Fibroblast of skin of back (primary cell): Measurements from ENCODE around the gene IGFBP1. TPM values are rescaled to one million over a fixed set of nuclear protein-coding genes. Genes with fewer than 3 reads are reported as not detected.
A peak's percentile ranks its signal among the peaks of the same experiment; 100 is the strongest.
"Not testable (repeated sequence)": the region's sequence is repeated elsewhere in the genome, so short reads cannot be mapped to it uniquely, and the experiment has no call there.

Source experiments
- DNase-seq: peaks from one replicate; pipeline ENCODE4 v3.0.0-alpha.2; 2013
- polyA plus RNA-seq, 2 experiments: library from polyadenylated mRNA; unstranded; fragments of 120-200 nt; gene quantifications; one replicate each; pipeline ENCODE4 v1.2.1, GENCODE V29; 2013; ENCODE audit not compliant: insufficient read length in 2 of 2

IGFBP1 gene
- 1.3 TPM for polyA plus RNA-seq (2013, experiment 1 of 2; ENCODE audit: insufficient read length)
- not detected for polyA plus RNA-seq (2013, experiment 2 of 2; ENCODE audit: insufficient read length)

DNA sequence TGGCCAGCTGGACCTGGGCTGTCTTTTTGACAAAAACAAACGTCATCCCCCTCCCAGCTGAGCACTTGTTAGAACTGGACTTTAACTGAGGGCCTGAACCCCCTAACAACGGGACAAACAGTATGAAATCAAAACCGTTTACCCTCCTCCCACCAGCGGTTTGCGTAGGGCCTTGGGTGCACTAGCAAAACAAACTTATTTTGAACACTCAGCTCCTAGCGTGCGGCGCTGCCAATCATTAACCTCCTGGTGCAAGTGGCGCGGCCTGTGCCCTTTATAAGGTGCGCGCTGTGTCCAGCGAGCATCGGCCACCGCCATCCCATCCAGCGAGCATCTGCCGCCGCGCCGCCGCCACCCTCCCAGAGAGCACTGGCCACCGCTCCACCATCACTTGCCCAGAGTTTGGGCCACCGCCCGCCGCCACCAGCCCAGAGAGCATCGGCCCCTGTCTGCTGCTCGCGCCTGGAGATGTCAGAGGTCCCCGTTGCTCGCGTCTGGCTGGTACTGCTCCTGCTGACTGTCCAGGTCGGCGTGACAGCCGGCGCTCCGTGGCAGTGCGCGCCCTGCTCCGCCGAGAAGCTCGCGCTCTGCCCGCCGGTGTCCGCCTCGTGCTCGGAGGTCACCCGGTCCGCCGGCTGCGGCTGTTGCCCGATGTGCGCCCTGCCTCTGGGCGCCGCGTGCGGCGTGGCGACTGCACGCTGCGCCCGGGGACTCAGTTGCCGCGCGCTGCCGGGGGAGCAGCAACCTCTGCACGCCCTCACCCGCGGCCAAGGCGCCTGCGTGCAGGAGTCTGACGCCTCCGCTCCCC is at the start of gene IGFBP1:
TSS of gene IGFBP1 (plus strand) at position 304 of the 808 bp plus-strand sequence. CDS start at position 469, 165 bp downstream.
- peak; percentile 30 for DNase-seq

DNA sequence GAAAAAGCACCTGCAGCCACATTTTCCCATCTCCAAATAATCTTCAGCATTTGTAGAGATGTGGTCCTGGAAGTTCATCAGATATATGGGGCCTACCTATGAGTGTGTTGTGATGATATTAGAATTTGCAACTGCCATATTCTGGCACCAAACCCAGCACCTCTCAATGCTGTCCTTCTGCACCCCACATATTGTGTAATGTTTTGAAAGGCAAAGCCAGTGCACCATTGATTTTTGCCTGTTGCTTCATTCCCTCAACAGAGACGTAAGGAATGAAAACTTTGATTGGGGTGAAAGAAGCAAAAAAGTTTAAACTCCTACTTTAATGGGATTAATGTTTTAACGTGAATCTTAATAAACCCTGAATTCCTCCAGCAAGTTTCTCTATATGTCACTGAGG is 49.4 kb upstream of the IGFBP1 start:
- DNase-seq: not testable (repeated sequence)

DNA sequence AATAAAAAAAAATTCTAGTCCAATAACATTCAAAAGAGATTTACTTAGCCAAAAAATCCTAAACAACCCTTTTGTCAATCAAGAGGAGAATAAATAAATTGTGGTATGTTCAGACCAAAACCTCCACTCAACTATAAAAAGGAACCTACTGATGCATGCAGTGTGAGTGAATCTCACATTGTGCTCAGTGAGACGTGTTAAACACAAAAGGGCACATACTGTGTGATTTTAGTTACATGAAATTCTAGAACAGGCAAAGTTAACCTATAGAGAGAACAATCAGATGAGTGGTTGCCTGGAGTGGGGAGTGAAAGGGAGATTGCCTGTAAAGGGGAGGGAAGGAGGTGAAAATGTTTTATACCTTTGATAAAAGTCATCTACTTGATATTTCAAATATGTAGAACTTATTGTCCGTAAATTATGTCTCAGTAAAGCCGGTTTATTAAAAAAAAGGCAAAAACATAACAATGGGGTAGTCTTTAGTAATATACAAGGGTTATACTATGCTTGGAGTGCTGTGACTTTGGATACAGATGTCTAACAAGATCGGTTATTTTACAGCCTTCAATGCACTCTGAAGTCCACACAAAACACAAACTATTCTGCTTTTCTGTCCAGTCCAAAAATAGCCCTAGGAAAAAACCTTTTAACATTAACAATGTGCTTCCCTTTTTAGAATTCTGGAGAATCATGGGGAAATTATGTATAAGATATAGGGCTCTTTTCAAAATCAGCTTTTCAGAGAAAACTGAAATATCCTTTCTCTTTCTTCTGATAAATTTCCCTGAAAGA is 46.2 kb upstream of the IGFBP1 start:
- not testable (repeated sequence) for DNase-seq

DNA sequence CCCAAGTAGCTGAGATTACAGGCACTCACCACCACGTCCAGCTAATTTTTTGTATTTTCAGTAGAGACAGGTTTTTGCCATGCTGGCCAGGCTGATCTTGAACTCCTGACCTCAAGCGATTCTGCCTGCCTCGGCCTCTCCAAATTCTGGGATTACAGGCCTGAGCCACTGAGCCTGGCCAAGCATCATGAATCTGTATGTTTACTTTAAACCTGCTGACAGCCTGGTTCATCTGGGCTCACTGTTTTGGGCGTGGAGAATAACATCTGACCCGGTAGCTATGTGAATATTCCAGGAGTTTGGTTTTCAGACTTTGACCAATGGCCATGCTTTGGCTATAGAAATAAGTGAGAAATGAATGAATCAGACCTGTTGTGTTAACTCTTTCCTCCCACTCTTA is 41.8 kb upstream of the IGFBP1 start:
- DNase-seq: not testable (repeated sequence)

DNA sequence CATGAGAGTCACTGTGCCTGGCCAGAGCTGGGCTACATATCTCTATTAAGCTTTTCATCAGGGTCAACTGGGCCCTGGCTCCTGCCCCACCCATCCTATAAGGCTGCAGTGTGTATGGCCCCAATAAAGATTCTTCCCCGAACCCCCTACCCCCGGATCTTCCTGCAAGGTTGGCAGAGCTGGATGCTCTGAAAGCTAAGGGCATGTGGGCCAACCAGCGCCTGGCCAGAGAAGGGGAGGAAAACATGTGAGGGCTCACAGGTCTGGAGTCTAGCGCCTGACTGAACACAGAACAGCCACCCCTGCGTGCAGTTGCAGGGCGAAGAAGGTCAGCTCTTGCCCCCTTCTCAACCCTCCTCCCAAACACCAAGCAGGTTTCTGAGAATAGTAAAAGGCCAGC is 39.6 kb upstream of the IGFBP1 start:
- DNase-seq: not testable (repeated sequence)

DNA sequence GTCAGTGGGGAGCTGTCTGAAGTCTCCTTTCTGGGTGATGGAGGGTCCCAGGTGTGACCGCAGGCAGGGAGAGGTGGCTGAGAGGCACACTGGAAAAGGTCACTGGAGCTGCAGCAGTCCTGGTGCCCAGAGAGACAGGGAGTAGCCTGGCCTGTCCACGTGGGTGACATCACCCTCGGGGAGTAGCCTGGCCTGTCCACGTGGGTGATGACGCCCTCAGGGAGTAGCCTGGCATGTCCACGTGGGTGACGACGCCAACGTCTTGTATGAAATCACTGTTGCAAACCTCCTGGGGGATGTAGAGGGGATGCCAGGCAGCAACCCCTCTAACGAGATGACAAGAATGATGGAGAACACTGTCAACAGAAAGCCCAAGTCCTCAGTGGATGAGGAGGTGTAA is 35.3 kb upstream of the IGFBP1 start:
- not testable (repeated sequence) for DNase-seq

DNA sequence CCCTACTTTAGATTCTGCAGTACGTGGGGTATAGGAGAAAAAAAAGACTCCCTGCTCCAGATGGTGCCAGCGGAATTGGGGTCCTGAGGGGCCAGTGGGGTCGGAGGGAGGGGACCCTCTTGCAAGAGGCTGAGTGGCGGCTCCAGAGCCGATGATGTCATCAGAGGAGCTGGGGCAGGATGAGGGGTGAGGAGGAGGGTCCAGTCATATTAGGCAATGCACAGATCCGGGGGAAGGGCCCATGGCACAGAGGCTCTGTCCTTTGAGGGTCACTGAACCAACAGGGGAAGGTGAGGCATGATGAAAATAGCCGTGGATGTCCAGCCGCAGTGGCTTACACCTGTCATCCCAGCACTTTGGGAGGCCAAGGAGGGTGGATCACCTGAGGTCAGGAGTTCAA is 34.8 kb upstream of the IGFBP1 start:
- not testable (repeated sequence) for DNase-seq

DNA sequence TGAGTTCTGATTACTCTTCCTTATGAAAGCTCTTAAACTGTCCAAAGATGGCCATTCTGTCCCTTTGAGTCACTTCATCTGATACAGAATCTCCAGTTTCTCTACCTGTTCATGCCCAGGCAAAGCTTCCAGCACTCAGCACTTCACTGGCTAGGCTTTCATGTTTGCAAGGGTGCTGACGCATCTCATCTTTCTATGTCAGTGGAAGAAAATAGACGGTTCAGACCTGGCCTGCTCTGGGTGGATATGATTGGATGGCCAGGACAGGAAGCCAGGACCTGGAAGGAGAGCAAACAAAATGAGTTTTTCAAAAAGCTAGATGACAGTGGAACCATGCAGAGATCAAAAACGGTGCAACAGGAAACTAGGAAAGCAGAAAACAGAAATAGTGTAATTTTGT is 32.6 kb upstream of the IGFBP1 start:
- DNase-seq: not testable (repeated sequence)

DNA sequence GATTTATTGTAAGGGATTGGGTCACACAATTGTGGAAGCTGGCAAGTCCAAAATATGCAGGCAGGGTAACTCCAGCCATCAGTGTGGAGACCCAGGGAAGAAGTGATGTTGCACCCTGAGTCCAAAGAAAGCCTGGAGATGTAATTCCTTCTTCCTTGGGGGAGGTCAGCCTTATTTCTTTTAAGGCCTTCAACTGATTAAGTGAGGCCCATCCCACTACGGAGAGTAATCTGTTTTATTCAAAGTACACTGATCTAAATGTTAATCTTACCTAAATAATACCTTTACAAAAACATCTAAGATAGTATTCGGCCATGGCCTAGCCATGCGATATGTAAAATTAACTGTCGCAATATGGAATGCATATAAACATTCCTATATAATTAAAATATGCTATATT is 31.4 kb upstream of the IGFBP1 start:
- not testable (repeated sequence) for DNase-seq

DNA sequence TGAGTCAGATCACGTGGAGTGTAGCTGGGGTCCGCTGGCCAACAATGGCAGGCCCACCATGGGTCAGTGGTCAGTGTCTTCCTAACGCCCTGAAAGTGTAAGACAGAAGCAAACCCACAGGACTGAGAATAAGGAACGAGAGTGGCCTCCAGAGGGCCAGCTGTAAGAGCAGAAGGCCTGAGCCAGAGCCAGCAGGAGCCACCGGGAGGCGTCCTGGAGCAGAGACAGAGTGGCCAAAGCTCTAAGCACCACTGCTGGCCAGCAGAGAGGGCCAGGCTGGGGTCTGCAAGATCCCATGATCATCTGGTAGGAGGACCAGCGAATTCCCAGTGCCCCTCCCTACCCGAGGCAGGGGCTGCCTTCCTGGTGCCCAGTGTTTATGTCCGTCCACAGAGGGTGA is 24.6 kb upstream of the IGFBP1 start:
- no peak for DNase-seq

DNA sequence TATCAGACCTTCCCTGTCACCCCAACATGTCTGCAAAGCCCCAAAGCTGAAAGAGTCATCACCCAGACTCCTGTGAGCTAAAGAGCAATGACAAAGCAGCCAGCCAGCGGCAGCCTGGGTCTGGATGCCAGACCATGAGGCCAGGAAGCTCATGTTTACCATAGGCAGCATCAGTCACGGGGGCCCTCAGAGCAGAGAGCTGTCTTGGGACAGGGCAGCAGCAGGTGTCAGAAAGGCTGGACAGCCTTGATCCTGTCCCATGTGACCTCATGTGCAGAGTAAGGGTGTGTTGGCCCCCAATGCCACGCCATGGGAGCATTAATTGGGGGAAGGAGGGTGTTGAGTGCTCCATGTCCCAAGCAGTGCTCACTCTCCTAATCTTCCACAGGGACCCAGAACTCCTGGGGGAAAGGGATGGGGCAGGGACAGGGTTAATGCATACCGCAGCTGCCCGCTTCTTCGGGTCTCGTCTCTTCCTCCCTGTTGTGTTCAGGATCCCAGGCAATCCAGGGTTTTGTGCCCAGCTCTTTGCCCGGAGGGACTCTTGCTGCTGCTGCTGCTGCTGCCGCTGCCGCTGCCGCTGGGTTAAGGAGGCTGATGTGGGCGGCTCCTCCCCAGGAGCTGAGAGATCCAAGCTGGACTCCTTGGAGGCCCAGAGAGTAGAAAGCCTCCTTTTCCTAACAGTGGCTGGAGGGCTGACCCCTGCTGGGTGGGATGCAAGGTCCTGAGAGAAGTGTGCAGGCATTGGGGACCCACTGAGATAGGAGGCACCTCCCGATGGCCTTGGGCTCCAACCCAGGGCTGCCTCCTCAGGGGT is 22.5 kb upstream of the IGFBP1 start:
- DNase-seq: peak; percentile 23

DNA sequence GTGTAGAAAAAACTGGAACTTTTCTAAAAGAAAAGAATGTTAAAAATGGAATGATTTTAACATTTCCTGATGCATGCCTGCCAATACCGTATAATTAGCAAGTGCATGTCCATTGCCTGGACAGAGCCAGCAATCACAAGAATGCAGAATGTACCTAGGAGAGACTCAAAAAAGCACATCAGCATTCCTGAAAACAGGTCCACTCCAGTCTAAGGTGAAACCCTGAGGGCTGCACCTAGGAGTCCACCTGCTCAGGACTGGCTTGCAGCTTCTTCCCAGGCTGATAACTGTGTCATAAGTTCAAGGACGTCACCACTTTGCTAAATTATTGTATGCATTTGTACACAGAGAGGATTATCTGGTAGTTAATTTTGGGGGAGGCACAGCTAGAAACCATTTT is 20.8 kb upstream of the IGFBP1 start:
- no peak for DNase-seq

DNA sequence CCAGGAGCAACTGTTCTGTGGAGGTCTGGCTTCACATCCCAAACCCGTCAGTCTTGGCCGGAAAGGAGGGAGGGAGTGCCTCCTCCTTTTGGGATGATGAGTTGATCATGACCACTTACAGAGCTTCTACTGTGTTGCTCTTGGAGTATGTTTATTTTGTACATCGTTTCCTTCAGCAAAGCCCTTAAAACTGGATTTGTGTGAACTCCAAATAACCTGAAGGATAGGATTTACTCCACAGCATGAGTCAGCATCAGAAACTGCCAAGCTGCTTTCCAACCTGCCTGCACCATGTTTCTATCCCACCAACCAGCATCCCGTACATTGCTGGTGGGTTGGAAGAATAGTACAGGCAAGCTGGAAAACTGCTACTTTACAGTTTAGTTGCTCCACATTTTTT is 18.9 kb upstream of the IGFBP1 start:
- peak; percentile 36 for DNase-seq

DNA sequence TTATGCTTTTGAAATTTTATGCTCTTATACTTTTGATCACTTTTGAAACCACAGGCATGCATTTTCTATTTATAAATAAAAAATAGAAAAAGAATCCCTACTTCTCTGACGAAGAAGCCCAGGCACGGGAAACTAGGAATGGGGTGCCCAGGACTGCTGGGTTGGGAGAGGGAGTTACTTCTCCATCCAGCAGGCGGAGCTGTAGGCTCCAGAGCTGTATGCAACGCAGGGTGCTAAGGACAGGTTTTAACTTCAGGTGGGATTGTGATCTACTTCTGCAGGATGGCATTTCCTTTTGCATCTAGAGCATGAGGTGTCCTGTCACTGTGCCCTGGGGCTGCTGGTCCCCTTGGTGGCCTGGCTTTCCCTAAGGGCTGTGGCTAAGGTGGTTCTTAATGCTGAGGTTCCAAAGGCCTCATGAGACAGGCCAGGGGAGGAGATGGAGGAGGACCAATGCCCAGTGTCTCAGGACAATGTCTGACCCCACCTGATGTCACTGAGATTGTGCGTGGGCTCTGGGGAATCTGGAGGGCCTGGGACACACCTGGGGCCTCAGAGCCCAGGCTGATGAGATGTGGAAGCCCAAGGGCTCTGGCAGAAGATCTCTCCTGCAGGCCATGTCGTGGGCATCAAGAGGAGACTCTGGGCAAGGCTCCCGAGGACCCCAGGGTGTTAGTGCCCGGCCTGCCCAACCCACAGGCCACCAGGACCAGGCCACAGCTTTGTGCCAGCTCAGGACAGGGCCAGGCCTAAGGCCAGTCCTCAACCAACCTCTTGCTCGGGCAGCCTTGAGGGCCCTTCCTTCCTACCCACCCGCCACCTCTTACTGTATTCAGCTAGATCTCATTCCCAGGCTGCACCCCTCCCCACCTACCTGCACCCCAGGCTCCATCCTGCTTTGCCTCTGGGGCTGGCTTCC is 15.9 kb upstream of the IGFBP1 start:
- peak; percentile 24 for DNase-seq

DNA sequence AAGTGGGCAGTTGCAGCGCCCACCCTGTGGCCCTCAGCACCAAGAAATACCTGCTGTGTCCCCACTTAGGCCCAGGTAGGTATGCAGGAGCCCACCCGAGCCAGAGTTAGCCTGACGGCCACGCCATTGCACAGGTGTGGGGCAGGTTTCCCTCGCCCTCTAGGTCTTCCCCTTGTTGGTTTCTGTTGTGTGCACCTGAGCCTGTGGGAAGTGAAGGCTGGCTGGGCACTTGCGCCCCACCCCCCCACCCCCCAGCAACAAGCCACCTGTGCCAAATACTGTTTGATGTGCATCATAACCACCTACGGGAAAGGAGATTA is 15.3 kb upstream of the IGFBP1 start, which contains the start of gene CCDC201:
TSS of gene CCDC201 (minus strand) at position 48 of the 320 bp plus-strand sequence. CDS start 75 bp downstream, outside the sequence.
- DNase-seq: no peak

DNA sequence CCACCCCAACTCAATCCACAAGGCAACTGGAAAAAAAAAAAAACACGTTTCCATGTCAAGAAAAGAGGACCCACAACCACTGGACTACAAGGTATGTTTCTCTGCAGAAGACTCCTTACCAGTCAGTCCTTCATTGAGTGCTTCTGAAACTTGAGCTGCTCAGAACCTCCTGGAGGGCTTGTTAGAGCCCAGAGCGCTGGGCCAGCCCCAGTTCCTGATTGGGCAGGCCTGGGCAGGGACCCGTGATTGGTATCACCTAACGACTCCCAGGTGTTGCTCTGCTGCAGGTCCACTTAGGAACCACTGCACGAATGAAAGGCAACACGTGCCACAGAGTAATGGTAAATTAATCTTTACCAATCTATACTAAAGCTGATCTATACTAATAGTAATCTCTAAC is 14.9 kb upstream of the IGFBP1 start:
- DNase-seq: no peak

DNA sequence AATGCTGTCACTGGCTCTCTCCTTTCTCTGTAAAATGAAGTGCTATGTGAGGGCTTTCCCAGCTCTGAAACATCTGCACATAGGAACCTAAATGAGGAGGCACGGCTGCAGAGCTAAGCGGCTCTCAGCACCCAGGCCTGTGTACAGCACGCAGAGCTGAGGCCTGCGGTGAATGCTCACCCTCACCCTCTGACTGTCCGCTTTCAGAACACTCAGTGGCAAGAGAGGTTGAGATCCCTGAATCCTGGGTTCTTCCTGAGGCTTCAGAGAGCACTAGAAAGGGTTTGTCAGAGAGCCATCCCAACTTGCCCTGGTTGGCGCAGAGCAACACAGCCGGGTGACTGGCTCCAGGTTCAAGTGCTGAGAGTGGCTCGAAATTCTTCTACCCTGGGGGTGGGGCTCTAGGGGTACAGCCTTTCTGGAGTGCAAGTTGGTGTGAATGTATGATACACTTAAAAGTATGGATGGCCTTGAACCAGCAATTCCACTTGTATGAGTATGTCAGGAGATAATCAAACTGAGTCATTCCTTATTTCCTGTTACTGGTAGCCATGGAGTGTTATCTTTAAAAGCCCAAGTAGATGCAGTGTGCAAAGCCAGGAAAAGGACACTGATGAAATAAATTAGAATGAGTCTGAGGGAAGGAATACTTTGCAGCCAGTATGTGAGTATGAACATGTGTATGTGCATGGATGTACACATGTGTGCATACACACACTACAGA is 13.7 kb upstream of the IGFBP1 start:
- peak; percentile 93 for DNase-seq

DNA sequence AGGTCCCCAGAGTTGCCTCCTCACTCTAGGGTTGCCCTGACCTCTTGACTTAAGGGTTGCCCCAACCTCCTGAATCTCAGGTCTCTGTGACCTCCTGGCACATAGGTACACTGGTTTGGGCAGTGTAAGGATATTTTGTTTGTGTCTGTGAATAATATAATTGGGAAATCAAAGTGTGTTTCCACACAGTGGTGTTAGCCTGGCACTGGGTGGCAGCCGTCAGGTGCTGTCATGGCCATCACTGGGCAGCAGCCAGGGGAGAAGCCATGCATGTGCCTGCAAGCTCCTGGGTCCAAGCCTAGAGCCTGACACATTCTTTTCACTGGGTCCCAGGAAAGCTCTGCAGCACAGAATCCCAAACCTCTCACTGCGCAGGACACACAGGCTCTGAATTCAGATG is 11.8 kb upstream of the IGFBP1 start:
- no peak for DNase-seq

DNA sequence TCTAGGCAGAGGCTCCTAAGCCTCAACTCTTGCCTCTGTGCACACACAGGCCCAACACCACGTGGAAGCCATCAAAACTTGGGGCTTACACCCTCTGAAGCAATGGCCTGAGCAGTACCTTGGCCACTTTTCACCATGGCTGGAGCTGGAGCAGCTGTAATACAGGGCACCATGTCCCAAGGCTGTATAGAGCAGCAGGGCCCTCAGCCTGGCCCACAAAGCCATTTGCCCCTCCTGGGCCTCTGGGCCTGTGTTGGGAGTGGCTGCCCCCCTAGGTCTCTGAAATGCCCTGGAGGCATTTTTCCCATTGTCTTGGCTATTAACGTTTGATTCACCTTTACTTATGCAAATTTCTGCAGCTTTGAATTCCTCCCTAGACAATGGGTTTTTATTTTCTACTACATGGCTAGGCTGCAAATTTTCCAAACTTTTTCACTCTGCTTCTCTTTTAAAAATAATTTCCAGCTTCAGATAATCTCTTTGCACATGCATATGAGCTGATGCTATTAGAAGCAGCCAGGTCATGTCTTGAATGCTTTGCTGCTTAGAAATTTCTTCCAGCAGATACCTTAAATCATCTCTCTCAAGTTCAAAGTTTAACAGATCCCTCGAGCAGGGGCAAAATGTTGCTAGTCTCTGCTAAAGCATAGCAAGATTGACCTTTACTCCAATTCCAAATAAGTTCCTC is 9.7 kb upstream of the IGFBP1 start:
- no peak for DNase-seq

DNA sequence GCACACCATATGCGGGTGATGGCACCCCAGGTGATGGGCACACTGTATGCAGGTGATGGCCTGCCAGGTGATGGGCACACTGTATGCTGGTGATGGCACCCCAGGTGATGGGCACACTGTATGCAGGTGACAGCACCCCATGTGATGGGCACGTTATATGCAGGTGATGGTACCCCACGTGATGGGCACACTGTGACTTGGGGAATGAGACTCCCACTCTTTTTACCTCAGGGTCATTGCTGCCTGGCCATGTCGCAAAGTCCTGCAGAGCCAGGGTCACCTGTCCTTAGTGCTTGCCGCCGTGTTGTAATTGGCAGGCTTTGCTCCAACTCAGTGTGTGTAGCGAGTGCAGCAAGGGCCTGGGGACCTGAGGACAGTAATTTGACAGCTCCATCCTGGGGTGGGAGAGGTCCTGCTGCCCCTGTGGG is 7.8 kb upstream of the IGFBP1 start:
- DNase-seq: no peak
